Measurements from ENCODE around the gene GRM7.

Gene GRM7

GRCh38 chr3:7607676-7608075 lies 746.8 kb downstream of the GRM7 start:
- Histone ChIP-seq H3K14ac (ENCODE audit: low read length) (no peak overlapping the region), H2AK5ac (ENCODE audit: low read length) (no peak overlapping the region), H3K27ac (ENCODE audit: low read depth, low read length) (no peak overlapping the region), H3K4me2 (ENCODE audit: low read length) (no peak overlapping the region), H3K23ac (ENCODE audit: low read length) (no peak overlapping the region), H3K4ac (ENCODE audit: low read depth, low read length) (no peak overlapping the region), H2AFZ (ENCODE audit: insufficient read depth, low read length, poor library complexity) (no peak overlapping the region), H3K27me3 (ENCODE audit: insufficient read depth, low read length) (no peaks in the 10 kb centered on the region), H4K8ac (ENCODE audit: low read depth, low read length) (no peak overlapping the region), H3K36me3 (ENCODE audit: control insufficient read depth in 1 of 2, insufficient read depth in 2 of 2, low read length in 2 of 2) (no peaks in the 10 kb centered on the region), H3K18ac (ENCODE audit: low read length) (no peak overlapping the region), H2BK5ac (ENCODE audit: low read depth, low read length, poor library complexity) (no peak overlapping the region), H2BK120ac (ENCODE audit: insufficient read depth, low read length, poor library complexity) (no peak overlapping the region), H3K79me2 (ENCODE audit: control insufficient read depth, insufficient read depth, low read length, poor library complexity) (no peaks in the 10 kb centered on the region), H3K4me3 (ENCODE audit: low read depth, low read length) (no peak overlapping the region), H3K79me1 (ENCODE audit: low read length) (no peaks in the 10 kb centered on the region), H4K91ac (ENCODE audit: low read depth, low read length) (no peak overlapping the region), H4K12ac (ENCODE audit: low read depth, low read length) (no peak overlapping the region), H3K9me3 (ENCODE audit: insufficient read depth, low read depth, low read length) (no peaks in the 10 kb centered on the region), H2BK12ac (ENCODE audit: low read length) (no peak overlapping the region), H3K4me1 (ENCODE audit: control insufficient read depth in 1 of 2, insufficient read depth in 2 of 2, low read length in 2 of 2) (no peaks in the 10 kb centered on the region), H3K9ac (ENCODE audit: low read length) (no peak overlapping the region)
- DNase-seq, result no peak
- no CpG with 5 or more reads among the region's 2 CpGs for WGBS (ENCODE audit: extremely low coverage, insufficient coverage, insufficient read length)

- Histone ChIP-seq H4K91ac (ENCODE audit: low read depth, low read length) (no peak overlapping the region), H3K23ac (ENCODE audit: low read length) (no peak overlapping the region), H2BK5ac (ENCODE audit: low read depth, low read length, poor library complexity) (no peak overlapping the region), H2BK120ac (ENCODE audit: insufficient read depth, low read length, poor library complexity) (no peak overlapping the region), H2BK12ac (ENCODE audit: low read length) (no peak overlapping the region), H3K14ac (ENCODE audit: low read length) (no peak overlapping the region), H3K4me2 (ENCODE audit: low read length) (no peak overlapping the region), H4K8ac (ENCODE audit: low read depth, low read length) (no peak overlapping the region), H3K79me1 (ENCODE audit: low read length) (no peaks in the 10 kb centered on the region), H3K4ac (ENCODE audit: low read depth, low read length) (no peak overlapping the region), H3K4me3 (ENCODE audit: low read depth, low read length) (no peak overlapping the region), H3K27ac (ENCODE audit: low read depth, low read length) (no peak overlapping the region), H3K36me3 (ENCODE audit: control insufficient read depth in 1 of 2, insufficient read depth in 2 of 2, low read length in 2 of 2) (no peaks in the 10 kb centered on the region), H2AFZ (ENCODE audit: insufficient read depth, low read length, poor library complexity) (no peak overlapping the region), H2AK5ac (ENCODE audit: low read length) (no peak overlapping the region), H4K12ac (ENCODE audit: low read depth, low read length) (no peak overlapping the region), H3K27me3 (ENCODE audit: insufficient read depth, low read length) (no peaks in the 10 kb centered on the region), H3K9me3 (ENCODE audit: insufficient read depth, low read depth, low read length) (no peaks in the 10 kb centered on the region), H3K4me1 (ENCODE audit: control insufficient read depth in 1 of 2, insufficient read depth in 2 of 2, low read length in 2 of 2) (no peaks in the 10 kb centered on the region), H3K9ac (ENCODE audit: low read length) (no peak overlapping the region), H3K18ac (ENCODE audit: low read length) (no peak overlapping the region), H3K79me2 (ENCODE audit: control insufficient read depth, insufficient read depth, low read length, poor library complexity) (no peaks in the 10 kb centered on the region)
- no peak for DNase-seq
- WGBS (ENCODE audit: extremely low coverage, insufficient coverage, insufficient read length), result no CpG with 5 or more reads among the region's 5 CpGs
Measured at GRCh38 chr3:7610634-7611033, 749.7 kb downstream of the GRM7 start.

GRCh38 chr3:7615043-7615442 lies 754.1 kb downstream of the GRM7 start:
- H3K4me3 ChIP-seq (ENCODE audit: low read depth, low read length), result no peak overlapping the region
- no peak for DNase-seq
- no peaks in the 10 kb centered on the region for H3K79me2 ChIP-seq (ENCODE audit: control insufficient read depth, insufficient read depth, low read length, poor library complexity)
- H2BK120ac ChIP-seq (ENCODE audit: insufficient read depth, low read length, poor library complexity), result no peak overlapping the region
- no peak overlapping the region for H4K91ac ChIP-seq (ENCODE audit: low read depth, low read length)
- H2AFZ ChIP-seq (ENCODE audit: insufficient read depth, low read length, poor library complexity), result no peak overlapping the region
- H3K27ac ChIP-seq (ENCODE audit: low read depth, low read length), result no peak overlapping the region
- WGBS (ENCODE audit: extremely low coverage, insufficient coverage, insufficient read length), result no CpG with 5 or more reads among the region's 1 CpG
- H3K27me3 ChIP-seq (ENCODE audit: insufficient read depth, low read length), result no peaks in the 10 kb centered on the region
- no peak overlapping the region for H3K23ac ChIP-seq (ENCODE audit: low read length)
- no peak overlapping the region for H3K4me2 ChIP-seq (ENCODE audit: low read length)
- H3K14ac ChIP-seq (ENCODE audit: low read length), result no peak overlapping the region
- H3K9ac ChIP-seq (ENCODE audit: low read length), result no peak overlapping the region
- no peak overlapping the region for H3K18ac ChIP-seq (ENCODE audit: low read length)
- H3K79me1 ChIP-seq (ENCODE audit: low read length), result no peaks in the 10 kb centered on the region
- no peak overlapping the region for H4K12ac ChIP-seq (ENCODE audit: low read depth, low read length)
- H2BK5ac ChIP-seq (ENCODE audit: low read depth, low read length, poor library complexity), result no peak overlapping the region
- no peaks in the 10 kb centered on the region for H3K9me3 ChIP-seq (ENCODE audit: insufficient read depth, low read depth, low read length)
- H2AK5ac ChIP-seq (ENCODE audit: low read length), result no peak overlapping the region
- no peak overlapping the region for H3K4ac ChIP-seq (ENCODE audit: low read depth, low read length)
- no peaks in the 10 kb centered on the region for H3K4me1 ChIP-seq (ENCODE audit: control insufficient read depth in 1 of 2, insufficient read depth in 2 of 2, low read length in 2 of 2)
- no peaks in the 10 kb centered on the region for H3K36me3 ChIP-seq (ENCODE audit: control insufficient read depth in 1 of 2, insufficient read depth in 2 of 2, low read length in 2 of 2)
- no peak overlapping the region for H4K8ac ChIP-seq (ENCODE audit: low read depth, low read length)
- no peak overlapping the region for H2BK12ac ChIP-seq (ENCODE audit: low read length)

- no peak overlapping the region for H4K8ac ChIP-seq (ENCODE audit: low read depth, low read length)
- no CpG with 5 or more reads among the region's 2 CpGs for WGBS (ENCODE audit: extremely low coverage, insufficient coverage, insufficient read length)
- no peak overlapping the region for H3K14ac ChIP-seq (ENCODE audit: low read length)
- no peak overlapping the region for H3K9ac ChIP-seq (ENCODE audit: low read length)
- DNase-seq, result no peak
- no peaks in the 10 kb centered on the region for H3K9me3 ChIP-seq (ENCODE audit: insufficient read depth, low read depth, low read length)
- no peak overlapping the region for H2BK120ac ChIP-seq (ENCODE audit: insufficient read depth, low read length, poor library complexity)
- no peaks in the 10 kb centered on the region for H3K79me1 ChIP-seq (ENCODE audit: low read length)
- no peaks in the 10 kb centered on the region for H3K27me3 ChIP-seq (ENCODE audit: insufficient read depth, low read length)
- H3K79me2 ChIP-seq (ENCODE audit: control insufficient read depth, insufficient read depth, low read length, poor library complexity), result no peaks in the 10 kb centered on the region
- no peak overlapping the region for H2BK12ac ChIP-seq (ENCODE audit: low read length)
- H3K4ac ChIP-seq (ENCODE audit: low read depth, low read length), result no peak overlapping the region
- no peak overlapping the region for H3K27ac ChIP-seq (ENCODE audit: low read depth, low read length)
- H2AFZ ChIP-seq (ENCODE audit: insufficient read depth, low read length, poor library complexity), result no peak overlapping the region
- no peak overlapping the region for H2AK5ac ChIP-seq (ENCODE audit: low read length)
- H4K91ac ChIP-seq (ENCODE audit: low read depth, low read length), result no peak overlapping the region
- no peaks in the 10 kb centered on the region for H3K4me1 ChIP-seq (ENCODE audit: control insufficient read depth in 1 of 2, insufficient read depth in 2 of 2, low read length in 2 of 2)
- no peak overlapping the region for H3K4me3 ChIP-seq (ENCODE audit: low read depth, low read length)
- no peak overlapping the region for H2BK5ac ChIP-seq (ENCODE audit: low read depth, low read length, poor library complexity)
- no peak overlapping the region for H3K18ac ChIP-seq (ENCODE audit: low read length)
- H4K12ac ChIP-seq (ENCODE audit: low read depth, low read length), result no peak overlapping the region
- H3K4me2 ChIP-seq (ENCODE audit: low read length), result no peak overlapping the region
- H3K23ac ChIP-seq (ENCODE audit: low read length), result no peak overlapping the region
- no peaks in the 10 kb centered on the region for H3K36me3 ChIP-seq (ENCODE audit: control insufficient read depth in 1 of 2, insufficient read depth in 2 of 2, low read length in 2 of 2)
Measured at GRCh38 chr3:7618606-7619005, 757.7 kb downstream of the GRM7 start.
